Right lobe of liver (tissue), 4 donors: Measurements from ENCODE around the gene PIP5K1B.

Source experiments
- CTCF ChIP-seq, 4 donors: fragments of 200-600 bp in 3 of 4; fragments of 450-650 bp in 1 of 4; IDR thresholded peaks; one replicate each; pipeline versions ENCODE4 v1.5.1 to v1.8.0; 2016 to 2022; ENCODE audit warnings: antibody characterized with exemption in 4 of 4, mild to moderate bottlenecking in 2 of 4
- POLR2A ChIP-seq: fragments of 450-650 bp; IDR thresholded peaks from one replicate; pipeline ENCODE4 v1.6.1; 2017; ENCODE audit warnings: antibody characterized with exemption, mild to moderate bottlenecking
- donor health status: DM: no; HTN: no; CAD: no.
- donor health status: DM: no; HTN: no; CAD: no.
- donor health status: DM: no; HTN: yes; CAD: no.

- TF ChIP-seq CTCF (IDR thresholded peaks at IDR 0.05) = no peak
- TF ChIP-seq POLR2A = no peak
Observed at GRCh38 chr9:68795411-68795810, 90.4 kb downstream of the PIP5K1B start.
